ENCODE data around the gene LMX1B. TPM values are rescaled to one million over a fixed set of nuclear protein-coding genes. Genes with fewer than 3 reads are reported as not detected.

Gene LMX1B
- total and polyA plus RNA-seq, 3 donors from 2014 or later: 2.8 to 7.6 (median 7.6) TPM

DNA sequence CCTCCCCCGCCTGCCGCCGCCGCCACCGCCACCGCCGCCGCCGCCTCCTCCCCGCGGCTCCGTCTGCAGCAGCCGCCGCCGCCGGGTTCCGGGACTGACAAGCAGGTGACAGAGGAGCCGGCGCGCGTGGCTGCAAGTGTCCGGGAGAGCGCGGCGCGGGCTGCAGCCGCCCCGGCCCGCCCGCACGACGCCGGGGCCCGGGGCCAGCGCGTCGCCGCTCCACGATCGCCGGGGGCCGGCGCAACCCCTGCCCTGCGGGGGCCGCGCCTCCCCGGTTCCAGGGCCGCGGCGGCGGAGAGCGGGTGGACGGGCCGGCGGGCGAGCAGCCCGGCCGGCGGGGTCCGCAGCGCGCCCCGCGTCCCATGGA lies 343 bp downstream of the LMX1B start:
- intact Hi-C loops (cut with DNase I; ENCODE audit: low total_unique reads): no loop called here
- Histone ChIP-seq H3K4me3 (no peak overlapping the region), H3K9me3 (no peaks in the 10 kb centered on the region), H3K27ac (no peak overlapping the region), H3K36me3 (ENCODE audit: low read depth, missing control alignments) (no peaks in the 10 kb centered on the region), H3K27me3 (no peaks in the 10 kb centered on the region), H3K4me1 (peaks cover 17% of the 10 kb centered on the region)
- DNase-seq: no peak
- TF ChIP-seq CTCF (IDR thresholded peaks at IDR 0.05) (no peak), POLR2A (IDR thresholded peaks at IDR 0.05) (no peak)
- WGBS, 2 donors: 0% methylated on average over 1 of the region's 64 CpGs; no CpG with 5 or more reads in 1 of the 2 donors

DNA sequence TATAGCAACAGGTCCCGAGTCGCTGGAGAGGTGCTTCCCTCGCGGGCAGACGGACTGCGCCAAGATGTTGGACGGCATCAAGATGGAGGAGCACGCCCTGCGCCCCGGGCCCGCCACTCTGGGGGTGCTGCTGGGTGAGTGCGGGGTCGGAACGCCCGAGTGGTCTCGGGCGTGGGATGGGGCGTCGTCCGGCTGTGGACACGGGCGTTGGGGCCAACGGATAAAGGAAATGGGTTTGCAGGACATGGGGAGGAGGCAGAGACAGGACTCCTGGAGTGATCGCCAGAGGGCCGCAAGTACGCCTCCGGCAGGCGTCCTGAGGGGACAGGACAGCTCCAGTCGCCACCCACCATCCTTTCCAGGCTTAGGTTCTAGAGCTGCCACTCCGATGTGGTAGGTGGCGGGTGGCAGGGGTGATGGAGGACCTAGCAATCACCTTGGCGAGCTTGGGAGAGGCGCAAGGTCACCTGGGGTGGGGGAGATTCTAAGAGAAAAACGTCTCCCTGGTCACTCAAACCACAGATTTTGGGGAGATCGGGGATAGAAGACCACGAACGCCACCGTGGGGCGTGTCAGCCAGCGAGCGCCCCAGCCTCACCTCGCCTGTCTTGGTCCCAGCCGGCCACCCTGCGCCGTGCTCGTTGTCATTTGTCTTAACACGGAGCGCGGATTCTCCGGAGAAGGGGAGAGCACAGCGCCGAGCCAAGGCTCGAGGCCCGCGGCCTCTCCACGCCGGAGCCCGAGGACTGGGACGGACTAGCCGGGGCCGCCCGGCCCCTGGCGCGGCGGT lies 922 bp downstream of the LMX1B start:
- no peaks in the 10 kb centered on the region for H3K27me3 ChIP-seq
- intact Hi-C loops (cut with DNase I; ENCODE audit: low total_unique reads): no loop called here
- WGBS, 2 donors: 0 to 3% methylated on average over 3 to 55 of the region's 65 CpGs
- peaks cover 17% of the 10 kb centered on the region for H3K4me1 ChIP-seq
- no peaks in the 10 kb centered on the region for H3K9me3 ChIP-seq
- no peak overlapping the region for H3K27ac ChIP-seq
- no peak overlapping the region for H3K4me3 ChIP-seq
- DNase-seq: no peak
- TF ChIP-seq CTCF (IDR thresholded peaks at IDR 0.05) (no peak), POLR2A (IDR thresholded peaks at IDR 0.05) (no peak)
- no peaks in the 10 kb centered on the region for H3K36me3 ChIP-seq (ENCODE audit: low read depth, missing control alignments)

GRCh38 chr9:126615245-126615790 lies 1.6 kb downstream of the LMX1B start:
- 3 to 6% methylated on average over 10 to 57 of the region's 62 CpGs for WGBS, 2 donors
- Histone ChIP-seq H3K27me3 (no peaks in the 10 kb centered on the region), H3K27ac (no peak overlapping the region), H3K9me3 (no peaks in the 10 kb centered on the region), H3K36me3 (ENCODE audit: low read depth, missing control alignments) (no peaks in the 10 kb centered on the region), H3K4me3 (peak overlapping the region in 1 of 2 donors; percentile 11), H3K4me1 (peaks cover 10% of the 10 kb centered on the region)
- no peak for TF ChIP-seq POLR2A (IDR thresholded peaks at IDR 0.05)
- no peak for TF ChIP-seq CTCF (IDR thresholded peaks at IDR 0.05)
- DNase-seq: no peak
- intact Hi-C loops (cut with DNase I; ENCODE audit: low total_unique reads): no loop called here

DNA sequence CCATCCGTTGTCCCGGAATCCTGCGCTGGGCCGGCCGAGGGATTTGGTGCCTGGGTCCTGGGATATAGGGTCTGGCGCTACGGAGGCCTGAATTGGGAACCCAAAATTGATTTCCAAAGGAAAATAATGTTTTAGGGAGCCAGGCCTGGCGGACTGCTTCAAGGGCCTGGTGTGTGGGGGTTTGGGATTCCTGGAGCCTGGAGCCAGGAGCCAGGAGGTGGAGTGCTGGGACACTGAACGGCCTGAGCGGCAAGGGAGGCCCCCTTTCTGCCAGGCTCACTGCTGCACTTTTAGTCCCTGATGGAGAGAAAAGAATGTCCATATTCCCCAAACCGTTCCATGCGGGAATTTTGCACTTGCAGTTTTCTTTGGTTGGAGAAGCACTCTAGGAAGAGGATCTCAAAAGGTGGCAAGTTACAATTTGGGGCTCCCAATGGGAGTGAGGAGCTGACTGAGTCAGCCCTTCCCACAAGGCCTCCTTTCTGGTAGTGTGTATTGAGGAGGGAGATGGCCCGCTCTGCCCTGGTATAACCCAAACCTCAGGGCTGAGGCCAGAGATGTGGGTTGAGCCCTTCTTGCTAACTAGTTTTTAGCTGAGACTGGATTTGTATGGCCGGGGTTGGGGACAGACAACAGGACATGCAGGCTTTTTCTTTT lies 2.2 kb downstream of the LMX1B start:
- Histone ChIP-seq H3K27ac (no peak overlapping the region), H3K27me3 (no peaks in the 10 kb centered on the region)

More for the DNA sequence above, 2.2 kb downstream of the LMX1B start:
- peak overlapping the region in 1 of 2 donors; percentile 11 for H3K4me3 ChIP-seq
- WGBS, 2 donors: 48 to 51% methylated on average over 12 to 14 of the region's 14 CpGs
- no peaks in the 10 kb centered on the region for H3K36me3 ChIP-seq (ENCODE audit: low read depth, missing control alignments)
- peaks cover 5% of the 10 kb centered on the region for H3K4me1 ChIP-seq
- no peak for DNase-seq
- intact Hi-C loops (cut with DNase I; ENCODE audit: low total_unique reads): no loop called here
- TF ChIP-seq POLR2A (IDR thresholded peaks at IDR 0.05): no peak
- TF ChIP-seq CTCF (IDR thresholded peaks at IDR 0.05): no peak
- no peaks in the 10 kb centered on the region for H3K9me3 ChIP-seq
